Measurements from ENCODE around the gene BAZ1A. TPM values are rescaled to one million over a fixed set of nuclear protein-coding genes. Genes with fewer than 3 reads are reported as not detected.

BAZ1A gene, protein sequence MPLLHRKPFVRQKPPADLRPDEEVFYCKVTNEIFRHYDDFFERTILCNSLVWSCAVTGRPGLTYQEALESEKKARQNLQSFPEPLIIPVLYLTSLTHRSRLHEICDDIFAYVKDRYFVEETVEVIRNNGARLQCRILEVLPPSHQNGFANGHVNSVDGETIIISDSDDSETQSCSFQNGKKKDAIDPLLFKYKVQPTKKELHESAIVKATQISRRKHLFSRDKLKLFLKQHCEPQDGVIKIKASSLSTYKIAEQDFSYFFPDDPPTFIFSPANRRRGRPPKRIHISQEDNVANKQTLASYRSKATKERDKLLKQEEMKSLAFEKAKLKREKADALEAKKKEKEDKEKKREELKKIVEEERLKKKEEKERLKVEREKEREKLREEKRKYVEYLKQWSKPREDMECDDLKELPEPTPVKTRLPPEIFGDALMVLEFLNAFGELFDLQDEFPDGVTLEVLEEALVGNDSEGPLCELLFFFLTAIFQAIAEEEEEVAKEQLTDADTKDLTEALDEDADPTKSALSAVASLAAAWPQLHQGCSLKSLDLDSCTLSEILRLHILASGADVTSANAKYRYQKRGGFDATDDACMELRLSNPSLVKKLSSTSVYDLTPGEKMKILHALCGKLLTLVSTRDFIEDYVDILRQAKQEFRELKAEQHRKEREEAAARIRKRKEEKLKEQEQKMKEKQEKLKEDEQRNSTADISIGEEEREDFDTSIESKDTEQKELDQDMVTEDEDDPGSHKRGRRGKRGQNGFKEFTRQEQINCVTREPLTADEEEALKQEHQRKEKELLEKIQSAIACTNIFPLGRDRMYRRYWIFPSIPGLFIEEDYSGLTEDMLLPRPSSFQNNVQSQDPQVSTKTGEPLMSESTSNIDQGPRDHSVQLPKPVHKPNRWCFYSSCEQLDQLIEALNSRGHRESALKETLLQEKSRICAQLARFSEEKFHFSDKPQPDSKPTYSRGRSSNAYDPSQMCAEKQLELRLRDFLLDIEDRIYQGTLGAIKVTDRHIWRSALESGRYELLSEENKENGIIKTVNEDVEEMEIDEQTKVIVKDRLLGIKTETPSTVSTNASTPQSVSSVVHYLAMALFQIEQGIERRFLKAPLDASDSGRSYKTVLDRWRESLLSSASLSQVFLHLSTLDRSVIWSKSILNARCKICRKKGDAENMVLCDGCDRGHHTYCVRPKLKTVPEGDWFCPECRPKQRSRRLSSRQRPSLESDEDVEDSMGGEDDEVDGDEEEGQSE (N-terminal part only)
- 17.6 and 25.2 TPM in 2 replicates for total RNA-seq (2014; rRNA removed; shearing (Covaris generic))

DNA sequence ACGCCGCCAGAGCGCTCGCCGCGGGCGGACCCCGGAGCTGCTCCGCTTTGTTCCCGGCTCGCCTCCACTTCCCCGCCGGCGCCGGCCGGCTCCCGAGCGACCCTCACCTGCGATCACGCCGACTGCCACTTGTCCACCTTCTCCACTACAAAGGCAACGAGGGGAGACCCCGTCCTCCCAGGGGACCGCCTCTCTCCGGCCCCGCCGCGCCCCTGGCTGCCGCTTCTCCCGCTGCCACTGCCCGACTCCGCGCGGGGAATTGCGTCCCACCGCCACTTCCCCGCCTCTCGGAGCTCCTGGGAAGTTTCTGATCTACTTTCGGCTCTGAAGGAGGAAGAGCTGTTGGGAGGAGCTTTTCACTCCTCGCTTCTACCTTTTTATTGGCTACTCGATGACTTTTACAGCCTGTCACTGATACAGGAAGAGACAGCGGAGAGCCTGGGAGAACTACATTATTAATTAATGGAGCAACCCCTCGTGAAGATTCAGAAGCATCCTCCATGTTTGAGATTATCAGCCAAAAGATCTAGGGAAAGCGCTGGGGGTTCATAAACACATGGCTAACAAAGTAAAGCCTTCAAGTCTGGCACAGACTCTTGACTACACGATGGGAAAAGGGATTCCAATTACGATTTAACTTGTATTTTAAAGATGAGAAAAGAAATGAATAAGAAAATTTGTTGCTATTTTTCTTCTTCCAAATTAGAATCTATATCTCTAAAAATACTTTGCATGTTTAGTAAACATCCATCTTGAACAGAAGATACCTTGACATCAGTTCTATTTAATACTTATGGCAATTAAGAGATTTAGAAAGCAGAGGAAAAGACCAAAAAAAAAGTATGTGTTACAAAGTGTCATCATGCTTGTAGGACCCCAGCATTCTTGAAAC lies at the start of gene BAZ1A:
TSS of gene BAZ1A (minus strand) at position 330 of the 892 bp plus-strand sequence. CDS start 756 bp downstream, outside the sequence.

DNA sequence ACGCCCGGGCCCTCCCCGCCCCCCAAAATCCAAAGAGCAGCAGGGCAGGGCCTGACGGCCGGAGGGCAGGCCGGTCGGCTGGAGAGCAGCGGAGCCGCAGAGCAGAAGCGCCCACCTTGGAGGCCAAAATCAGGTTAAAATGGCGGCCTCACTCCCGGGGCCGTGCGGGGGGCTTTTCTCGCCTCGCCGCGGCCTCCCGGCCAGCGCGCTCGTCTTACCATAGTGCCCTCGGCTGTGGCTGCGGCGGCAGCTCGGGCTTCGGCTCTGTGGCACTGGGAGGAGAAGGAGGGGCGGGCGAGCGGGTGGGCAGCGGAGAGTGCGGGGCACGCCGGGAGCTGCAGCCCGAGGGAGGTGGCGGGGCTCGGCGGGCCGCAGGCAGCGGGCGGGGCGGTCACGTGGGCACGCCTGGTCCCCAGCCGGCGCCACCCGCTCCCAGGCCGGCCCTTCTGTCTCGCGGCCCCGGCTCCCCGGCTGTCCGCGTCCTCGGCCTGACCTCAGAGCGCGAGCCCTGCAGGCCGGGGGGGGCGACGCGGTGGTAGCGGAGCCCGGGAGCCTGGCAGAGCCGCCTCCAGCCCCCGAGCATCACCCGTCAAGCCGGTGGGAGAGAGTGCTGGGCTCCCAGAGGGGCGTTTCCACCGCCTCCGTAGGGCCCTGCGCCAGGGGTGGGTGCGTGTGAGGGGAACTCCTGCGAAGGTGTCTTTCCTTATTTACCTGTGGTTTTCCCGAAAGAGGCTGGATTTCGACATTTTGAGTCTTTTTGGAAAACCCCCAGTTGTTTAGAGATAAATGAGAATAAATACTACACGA lies 160.6 kb downstream of the BAZ1A start, which contains the start of gene CFL2:
TSS of gene CFL2 (minus strand) at position 274 of the 807 bp plus-strand sequence. CDS start at position 221, 53 bp downstream.

Small RNA genes within 50 kb of the gene (small RNA-seq; reads per million reads assigned to genes)
- gene AL121603.1 (not detected), gene RNU7-41P (not detected)

Other genes starting within 250 kb of the BAZ1A start
- gene SNX6, start 245.2 kb downstream of the BAZ1A start, total RNA-seq (2014; rRNA removed; shearing (Covaris generic)), result 30.1 and 40.2 TPM in 2 replicates
- gene CFL2, start 160.8 kb downstream of the BAZ1A start, total RNA-seq (2014; rRNA removed; shearing (Covaris generic)), result 27.7 and 47.7 TPM in 2 replicates
- gene SRP54, start 107.6 kb upstream of the BAZ1A start, total RNA-seq (2014; rRNA removed; shearing (Covaris generic)), result 44.2 and 52.2 TPM in 2 replicates
- gene FAM177A1, start 170.9 kb upstream of the BAZ1A start, total RNA-seq (2014; rRNA removed; shearing (Covaris generic)), result 24.0 and 25.6 TPM in 2 replicates
- 11.5 and 26.9 TPM in 2 replicates for gene PPP2R3C, start 246.6 kb upstream of the BAZ1A start, total RNA-seq (2014; rRNA removed; shearing (Covaris generic))
- gene PRORP, start 247.2 kb upstream of the BAZ1A start, total RNA-seq (2014; rRNA removed; shearing (Covaris generic)), result 12.1 and 14.1 TPM in 2 replicates

Measured in A375 (cell line).